ENCODE results near the gene ACOT8. TPM values are rescaled to one million over a fixed set of nuclear protein-coding genes. Genes with fewer than 3 reads are reported as not detected.

ACOT8 gene
- total RNA-seq, 1 donor from 2014 or later, result 32.1 TPM

DNA sequence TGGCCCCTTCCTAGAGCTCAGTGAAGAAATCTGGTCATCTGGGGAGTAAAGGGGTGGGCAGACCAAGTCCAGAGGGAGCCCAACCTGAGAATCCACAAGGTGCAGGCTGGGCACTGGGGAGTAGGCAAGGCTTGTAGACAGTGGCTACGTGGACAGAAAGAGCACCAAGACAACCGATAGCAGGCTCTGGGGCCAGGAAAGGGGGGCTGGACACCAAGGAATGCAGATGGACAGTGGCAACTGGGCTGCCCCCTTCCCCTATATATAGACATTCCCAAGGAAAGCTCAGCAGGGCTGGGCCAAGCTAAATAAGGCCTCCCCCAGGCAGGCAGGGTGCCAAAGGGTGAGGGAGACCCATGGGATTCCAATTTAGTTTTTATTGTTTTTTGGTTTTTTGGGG is 28.6 kb downstream of the ACOT8 start:
- intact Hi-C loops (cut with micrococcal nuclease), result no loop called here

DNA sequence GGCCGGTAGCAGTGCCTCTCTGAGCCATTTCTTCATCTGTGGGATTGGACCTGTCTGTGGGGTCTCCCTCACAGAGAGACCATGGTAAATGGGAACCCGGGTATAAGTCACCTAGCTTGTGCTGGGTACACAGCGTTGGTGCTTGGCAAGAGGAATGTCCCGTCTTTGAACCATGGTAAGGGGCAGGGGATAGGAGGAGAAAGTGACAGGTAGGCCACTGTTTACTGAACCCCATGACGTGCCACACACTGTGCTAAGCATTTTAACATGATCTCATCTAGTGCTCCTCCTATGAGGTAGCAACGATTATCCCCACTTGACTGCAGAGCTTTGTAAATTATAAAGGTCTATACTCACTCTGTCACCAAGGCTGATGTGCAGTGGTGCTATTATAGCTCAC is 29.5 kb downstream of the ACOT8 start:
- TF ChIP-seq CTCF (IDR thresholded peaks at IDR 0.05; ENCODE audit: borderline replicate concordance), result no peak
- no peak for DNase-seq
- peaks cover 21% of the 10 kb centered on the region for H3K27me3 ChIP-seq (ENCODE audit: low read depth)
- no peak overlapping the region for H3K27ac ChIP-seq (replicated peaks)
- H3K4me3 ChIP-seq, result no peak overlapping the region
- intact Hi-C loops (cut with micrococcal nuclease), result no loop called here
- H3K36me3 ChIP-seq, result no peaks in the 10 kb centered on the region
- no peaks in the 10 kb centered on the region for H3K9me3 ChIP-seq (replicated peaks)
- peaks cover 36% of the 10 kb centered on the region for H3K4me1 ChIP-seq

More for the DNA sequence above, 28.6 kb downstream of the ACOT8 start:
- Histone ChIP-seq H3K4me1 (peaks cover 37% of the 10 kb centered on the region), H3K9me3 (replicated peaks) (no peaks in the 10 kb centered on the region), H3K27me3 (ENCODE audit: low read depth) (peaks cover 12% of the 10 kb centered on the region), H3K27ac (replicated peaks) (peak overlapping the region; percentile 33), H3K36me3 (no peaks in the 10 kb centered on the region), H3K4me3 (no peak overlapping the region)
- DNase-seq, result no peak
- no peak for TF ChIP-seq CTCF (IDR thresholded peaks at IDR 0.05; ENCODE audit: borderline replicate concordance)

DNA sequence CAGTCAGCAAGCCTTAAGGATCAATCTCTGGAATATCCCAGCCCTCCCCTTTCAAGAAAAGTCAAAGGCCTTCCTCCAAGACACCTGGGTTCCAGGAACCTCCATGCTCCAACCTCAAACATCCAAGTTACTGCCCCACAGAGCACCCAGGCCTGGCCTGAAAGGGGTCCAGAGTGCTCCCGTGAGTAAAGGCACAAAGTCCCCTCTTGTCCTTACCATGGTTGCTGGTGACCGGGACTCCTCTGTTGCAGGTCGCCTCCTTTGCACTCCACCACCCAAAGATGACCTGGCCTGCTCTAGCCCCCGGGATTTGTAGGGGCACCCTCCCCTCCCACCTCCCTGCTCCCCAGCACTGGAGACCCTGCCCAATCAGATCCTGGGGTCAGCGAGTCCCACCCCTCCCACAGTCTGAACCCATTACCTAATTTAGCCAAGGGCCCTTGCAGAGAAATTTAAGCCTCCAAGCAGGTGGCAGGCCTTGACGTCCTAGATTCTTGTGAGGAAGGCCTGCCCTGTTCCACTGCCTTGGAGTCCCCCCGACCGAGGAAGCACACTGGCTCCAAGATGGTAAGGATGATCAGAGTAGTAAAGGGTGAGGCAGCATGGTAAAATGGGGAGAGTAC is 30.1 kb downstream of the ACOT8 start, which contains the start of gene TNNC2:
Gene TNNC2 (minus strand): TSS at position 283 of the 623 bp plus-strand sequence. CDS start 64 bp downstream, at position 219.
- Histone ChIP-seq H3K9me3 (replicated peaks) (no peaks in the 10 kb centered on the region), H3K4me3 (no peak within 1 kb of the TSS), H3K4me1 (peaks cover 35% of the 10 kb centered on the region), H3K27ac (replicated peaks) (peak within 1 kb of the TSS; percentile 55), H3K36me3 (no peaks in the 10 kb centered on the region), H3K27me3 (ENCODE audit: low read depth) (peaks cover 27% of the 10 kb centered on the region)
- intact Hi-C loops (cut with micrococcal nuclease), result no loop called here
- no peak for TF ChIP-seq CTCF (IDR thresholded peaks at IDR 0.05; ENCODE audit: borderline replicate concordance)
- DNase-seq, result no peak

DNA sequence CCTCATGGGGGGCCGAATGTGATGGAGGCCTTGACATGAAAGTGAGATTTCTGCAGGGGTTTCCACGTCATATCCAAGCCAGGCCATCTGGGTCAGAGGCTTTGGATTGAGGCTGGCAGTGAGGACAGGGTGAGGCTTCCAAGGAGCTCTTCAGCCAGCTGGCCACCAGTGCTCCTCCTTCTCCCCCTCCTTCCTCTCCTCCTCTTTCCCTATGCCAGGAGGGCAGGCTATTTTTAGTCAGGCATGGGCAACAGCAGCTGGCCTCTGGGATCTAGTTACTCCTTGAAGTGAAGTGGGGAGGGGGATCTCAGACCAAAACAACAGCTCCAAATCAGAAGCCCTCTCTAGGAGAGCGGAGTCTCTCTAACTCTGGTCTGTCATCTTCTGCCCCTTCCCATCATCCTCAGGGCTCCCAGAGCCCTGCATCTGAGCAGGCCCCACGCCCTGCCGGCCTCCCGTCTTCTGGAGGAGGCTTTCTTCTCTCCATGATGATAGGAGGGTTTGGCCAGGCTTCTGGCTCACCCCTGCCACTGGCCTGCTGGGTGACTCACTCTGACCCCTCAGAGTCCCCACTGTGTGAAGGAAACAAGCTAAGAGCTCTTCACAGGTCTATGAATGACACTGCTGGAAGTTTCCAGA is 30.7 kb downstream of the ACOT8 start:
- Histone ChIP-seq H3K27ac (replicated peaks) (peak overlapping the region; percentile 55), H3K27me3 (ENCODE audit: low read depth) (peaks cover 33% of the 10 kb centered on the region), H3K4me3 (no peak overlapping the region), H3K36me3 (no peaks in the 10 kb centered on the region), H3K9me3 (replicated peaks) (no peaks in the 10 kb centered on the region), H3K4me1 (peaks cover 35% of the 10 kb centered on the region)
- intact Hi-C loops (cut with micrococcal nuclease), result no loop called here
- TF ChIP-seq CTCF (IDR thresholded peaks at IDR 0.05; ENCODE audit: borderline replicate concordance), result no peak
- DNase-seq, result no peak

DNA sequence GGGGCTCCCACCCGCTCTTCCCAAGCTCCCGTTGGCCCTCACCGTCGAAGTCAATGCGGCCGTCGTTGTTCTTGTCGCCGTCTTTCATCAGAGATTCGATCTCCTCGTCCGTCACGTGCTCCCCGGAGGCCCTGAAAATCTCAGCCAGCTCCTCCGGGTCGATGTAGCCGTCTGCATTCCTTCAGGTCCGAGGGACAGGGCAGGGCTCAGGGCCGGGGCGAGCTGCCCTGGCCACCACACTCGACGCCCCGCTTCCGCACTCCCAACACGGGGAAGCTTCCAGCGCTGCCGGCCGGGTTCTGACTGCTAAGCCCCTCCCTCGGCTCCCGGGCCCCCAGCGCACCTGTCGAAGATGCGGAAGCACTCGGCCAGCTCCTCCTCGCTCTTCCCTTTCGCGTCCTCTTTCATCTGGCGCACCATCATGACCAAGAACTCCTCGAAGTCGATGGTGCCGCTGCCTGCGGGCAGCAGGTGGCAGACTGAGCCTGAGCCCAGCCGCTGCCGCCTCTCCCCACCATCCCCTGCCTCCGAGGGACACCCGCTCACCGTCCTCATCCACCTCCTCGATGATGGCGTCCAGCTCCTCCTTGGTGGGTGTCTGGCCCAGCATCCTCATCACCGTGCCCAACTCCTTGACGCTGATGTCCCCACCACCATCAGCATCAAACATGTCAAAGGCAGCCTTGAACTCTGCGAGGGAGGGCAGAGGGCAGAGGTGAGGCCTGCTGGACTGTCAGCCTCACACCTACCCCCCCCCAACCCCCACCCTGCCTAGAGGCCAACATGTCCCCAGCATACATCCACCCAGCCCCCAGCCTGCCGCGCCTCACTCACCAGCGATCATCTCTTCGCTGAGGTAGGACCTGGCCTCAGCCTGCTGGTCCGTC is 33.0 kb downstream of the ACOT8 start:
- TF ChIP-seq CTCF (IDR thresholded peaks at IDR 0.05; ENCODE audit: borderline replicate concordance), result peak; percentile 67
- H3K9me3 ChIP-seq (replicated peaks), result no peaks in the 10 kb centered on the region
- no peak overlapping the region for H3K27ac ChIP-seq (replicated peaks)
- peak overlapping the region; percentile 38 for H3K4me3 ChIP-seq
- no peaks in the 10 kb centered on the region for H3K36me3 ChIP-seq
- peaks cover 35% of the 10 kb centered on the region for H3K4me1 ChIP-seq
- peaks cover 47% of the 10 kb centered on the region for H3K27me3 ChIP-seq (ENCODE audit: low read depth)
- peak; percentile 36 for DNase-seq
- intact Hi-C loops (cut with micrococcal nuclease), result no loop called here
